Measurements from ENCODE around the gene E4F1.
"Not testable (repeated sequence)": the region's sequence is repeated elsewhere in the genome, so short reads cannot be mapped to it uniquely, and the experiment has no call there.

Gene E4F1

DNA sequence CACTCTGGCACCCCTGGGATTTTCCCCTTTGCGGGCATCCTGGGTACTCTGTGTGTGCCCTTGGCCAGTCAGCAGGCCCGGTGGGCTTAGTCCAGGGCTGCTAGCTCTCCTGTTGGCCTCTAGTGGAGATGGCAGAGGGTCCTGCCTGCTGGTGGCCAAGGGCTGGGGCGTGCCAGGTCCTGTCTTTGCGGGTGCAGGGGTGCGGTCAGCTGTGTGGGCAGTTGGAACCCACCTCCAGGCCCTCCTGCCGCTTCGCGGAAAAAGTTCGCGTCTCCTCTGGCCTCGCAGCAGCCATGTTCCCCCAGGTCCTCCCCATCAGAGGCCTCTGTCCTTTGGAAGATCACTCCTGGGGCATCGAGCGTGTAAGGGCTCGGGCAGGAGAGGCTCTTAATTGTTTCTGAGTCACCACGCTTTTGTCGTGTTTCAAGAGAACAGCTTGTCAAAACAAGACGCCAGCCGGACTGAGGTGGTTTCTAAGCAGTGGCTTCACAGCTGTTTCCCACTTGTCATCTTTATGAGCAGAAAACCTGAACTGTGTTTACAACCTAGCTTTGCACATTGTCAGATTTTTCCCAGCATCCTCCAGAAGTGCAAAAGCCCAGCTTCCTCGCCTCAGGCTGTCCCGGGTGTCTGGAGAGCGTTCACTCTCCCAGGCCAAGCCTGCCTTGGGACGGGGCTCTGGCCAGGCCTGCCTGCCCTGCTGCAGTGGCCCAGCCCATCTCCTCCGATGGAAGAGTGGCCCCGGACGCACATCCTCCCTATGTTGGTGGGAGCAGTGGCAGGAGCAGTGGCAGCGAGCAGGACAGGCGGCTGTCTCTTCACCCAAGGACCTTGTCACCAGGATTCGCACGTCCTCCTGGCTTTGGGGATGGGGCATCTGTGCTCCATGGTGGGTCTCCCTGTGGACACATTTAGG is 7.9 kb downstream of the E4F1 start:
- no peak for DNase-seq

DNA sequence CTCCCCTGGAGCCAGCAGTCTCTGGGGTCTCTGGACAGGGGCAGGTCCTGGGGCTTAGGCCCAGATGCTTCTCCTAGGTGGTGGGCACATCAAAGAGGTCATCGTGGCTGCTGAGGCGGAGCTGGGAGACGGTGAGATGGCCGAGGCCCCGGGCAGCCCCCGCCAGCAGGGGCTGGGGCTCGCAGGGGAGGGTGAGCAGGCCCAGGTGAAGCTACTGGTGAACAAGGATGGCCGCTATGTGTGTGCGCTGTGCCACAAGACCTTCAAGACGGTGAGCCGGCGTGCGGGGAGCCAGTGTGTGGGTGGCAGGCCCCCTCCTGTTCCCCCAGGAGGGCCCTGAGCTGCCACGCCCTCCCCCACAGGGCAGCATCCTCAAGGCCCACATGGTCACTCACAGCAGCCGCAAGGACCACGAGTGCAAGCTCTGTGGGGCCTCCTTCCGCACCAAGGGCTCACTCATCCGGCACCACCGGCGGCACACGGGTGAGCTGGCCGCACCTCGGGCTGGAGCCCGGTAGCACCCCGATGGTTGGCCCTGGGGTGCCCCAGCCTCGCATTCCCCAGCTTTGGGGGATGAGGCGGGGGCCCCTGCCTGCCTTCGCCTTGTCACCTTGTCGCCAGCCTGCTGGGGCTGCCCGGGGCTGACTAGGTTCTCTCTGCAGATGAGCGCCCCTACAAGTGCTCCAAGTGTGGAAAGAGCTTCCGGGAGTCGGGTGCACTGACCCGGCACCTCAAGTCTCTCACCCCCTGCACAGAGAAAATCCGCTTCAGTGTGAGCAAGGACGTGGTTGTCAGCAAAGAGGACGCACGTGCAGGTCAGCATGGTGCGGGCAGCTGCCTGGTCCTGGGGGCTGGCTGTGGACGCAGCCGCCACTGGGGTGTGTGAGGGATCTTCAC is 9.0 kb downstream of the E4F1 start:
- no peak for DNase-seq

DNA sequence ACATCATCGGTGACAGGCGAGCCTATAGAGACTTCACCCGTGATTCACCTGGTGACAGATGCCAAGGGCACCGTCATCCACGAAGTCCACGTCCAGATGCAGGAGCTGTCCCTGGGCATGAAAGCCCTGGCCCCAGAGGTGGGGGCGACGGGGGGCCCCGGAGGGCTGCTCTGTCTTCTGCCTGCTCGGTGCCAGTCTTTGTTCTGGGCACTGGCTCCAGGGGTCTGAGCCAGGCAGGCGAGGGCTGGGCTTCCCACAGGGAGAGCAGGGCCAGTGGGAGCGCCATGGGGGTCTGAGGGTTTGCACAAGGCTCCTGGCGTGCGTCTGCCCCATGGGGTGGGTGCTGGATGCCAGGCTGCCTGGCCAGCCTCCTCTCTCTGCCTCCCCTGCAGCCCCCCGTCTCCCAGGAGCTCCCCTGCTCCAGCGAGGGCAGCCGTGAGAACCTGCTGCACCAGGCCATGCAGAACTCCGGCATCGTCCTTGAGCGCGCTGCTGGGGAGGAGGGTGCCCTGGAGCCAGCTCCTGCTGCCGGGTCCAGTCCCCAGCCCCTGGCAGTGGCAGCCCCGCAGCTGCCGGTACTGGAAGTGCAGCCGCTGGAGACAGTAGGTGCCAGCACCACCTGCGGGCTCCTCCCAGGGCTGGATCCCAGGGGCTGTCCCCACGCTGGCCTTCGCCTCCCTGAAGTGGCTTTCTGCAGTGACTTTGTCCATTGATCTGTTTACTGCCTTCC is 9.8 kb downstream of the E4F1 start:
- DNase-seq, result no peak

DNA sequence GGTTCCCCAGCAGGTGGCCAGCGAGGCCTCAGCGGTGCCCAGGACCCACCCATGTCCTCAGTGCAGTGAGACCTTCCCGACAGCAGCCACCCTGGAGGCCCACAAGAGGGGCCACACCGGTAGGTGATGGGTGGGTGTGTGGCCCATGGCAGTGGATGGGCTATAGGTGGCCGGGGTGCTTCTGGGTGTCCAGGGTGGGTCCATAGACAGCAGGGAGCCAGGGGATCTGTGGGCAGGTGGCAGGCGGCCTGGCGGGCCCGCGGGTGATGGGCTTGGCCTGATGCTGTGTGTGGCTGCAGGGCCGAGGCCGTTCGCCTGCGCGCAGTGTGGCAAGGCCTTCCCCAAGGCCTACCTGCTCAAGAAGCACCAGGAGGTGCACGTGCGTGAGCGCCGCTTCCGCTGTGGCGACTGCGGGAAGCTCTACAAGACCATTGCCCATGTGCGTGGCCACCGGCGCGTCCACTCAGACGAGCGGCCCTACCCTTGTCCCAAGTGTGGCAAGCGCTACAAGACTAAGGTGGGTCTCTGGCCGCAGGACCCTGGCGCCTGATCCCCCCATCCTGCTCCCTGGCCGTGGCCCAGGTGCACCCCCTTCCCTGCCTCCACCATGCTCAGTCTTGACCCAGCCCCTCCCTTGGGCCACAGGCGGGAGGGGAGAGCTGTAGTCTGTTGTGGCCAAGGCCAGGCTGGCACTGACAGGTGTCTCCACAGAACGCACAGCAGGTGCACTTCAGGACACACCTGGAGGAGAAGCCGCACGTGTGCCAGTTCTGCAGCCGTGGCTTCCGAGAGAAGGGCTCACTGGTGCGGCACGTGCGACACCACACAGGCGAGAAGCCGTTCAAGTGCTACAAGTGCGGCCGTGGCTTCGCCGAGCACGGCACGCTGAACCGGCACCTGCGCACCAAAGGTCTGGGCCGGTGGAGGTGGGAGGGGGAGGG is 10.8 kb downstream of the E4F1 start:
- no peak for DNase-seq

DNA sequence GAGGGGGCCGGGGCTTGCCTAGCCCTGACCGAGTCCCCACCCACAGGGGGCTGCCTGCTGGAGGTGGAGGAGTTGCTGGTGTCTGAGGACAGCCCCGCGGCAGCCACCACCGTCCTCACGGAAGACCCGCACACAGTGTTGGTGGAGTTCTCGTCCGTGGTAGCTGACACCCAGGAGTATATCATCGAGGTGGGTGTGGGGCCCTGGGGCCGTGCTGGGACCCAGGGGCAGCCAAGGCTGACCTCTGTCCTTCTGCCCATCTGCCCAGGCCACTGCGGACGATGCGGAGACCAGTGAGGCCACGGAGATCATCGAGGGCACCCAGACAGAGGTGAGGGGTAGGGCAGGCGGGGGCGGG is 11.4 kb downstream of the E4F1 start:
- DNase-seq, result no peak

DNA sequence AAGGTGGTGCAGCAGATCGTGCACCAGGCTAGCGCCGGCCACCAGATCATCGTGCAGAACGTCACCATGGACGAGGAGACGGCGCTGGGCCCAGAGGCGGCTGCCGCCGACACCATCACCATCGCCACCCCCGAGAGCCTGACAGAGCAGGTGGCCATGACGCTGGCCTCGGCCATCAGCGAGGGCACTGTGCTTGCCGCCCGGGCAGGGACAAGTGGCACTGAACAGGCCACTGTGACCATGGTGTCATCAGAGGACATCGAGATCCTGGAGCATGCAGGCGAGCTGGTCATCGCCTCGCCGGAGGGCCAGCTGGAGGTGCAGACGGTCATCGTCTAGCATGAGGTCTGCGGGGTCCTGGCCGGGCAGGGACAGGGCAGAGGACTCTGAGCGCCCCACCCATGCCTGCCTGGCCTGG is 11.9 kb downstream of the E4F1 start:
- no peak for DNase-seq

DNA sequence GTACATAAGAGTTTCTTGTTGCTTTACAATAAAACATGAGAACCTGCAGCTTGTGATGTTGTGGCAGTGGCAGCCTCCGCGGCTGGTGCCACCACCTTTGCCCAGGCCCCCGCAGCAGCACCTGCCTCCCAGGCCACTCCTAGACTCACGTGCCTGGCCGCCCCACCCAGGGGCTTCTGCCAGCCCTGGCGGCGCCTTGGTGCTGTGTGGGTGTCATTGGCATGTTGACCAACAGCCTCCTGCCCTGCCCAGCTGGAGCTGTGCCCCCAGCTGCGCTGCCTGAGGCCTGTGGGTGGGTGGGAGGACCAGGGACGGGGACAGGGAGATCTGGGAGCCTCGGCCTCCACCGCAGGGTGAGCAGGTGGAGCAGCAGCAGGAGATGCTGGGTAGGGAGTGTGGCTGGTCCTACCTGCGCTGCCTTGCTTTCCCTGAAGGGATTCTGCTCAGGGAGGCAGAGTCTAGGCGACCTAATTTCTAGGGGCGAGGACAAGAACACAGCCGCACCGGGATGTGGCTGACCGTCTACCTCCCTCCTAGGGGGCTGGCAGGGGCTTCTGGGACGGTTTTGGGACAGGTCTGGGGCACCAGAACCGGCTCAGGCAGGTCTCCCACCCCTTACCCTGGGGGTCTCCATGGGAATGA is 12.4 kb downstream of the E4F1 start:
- DNase-seq, result no peak

DNA sequence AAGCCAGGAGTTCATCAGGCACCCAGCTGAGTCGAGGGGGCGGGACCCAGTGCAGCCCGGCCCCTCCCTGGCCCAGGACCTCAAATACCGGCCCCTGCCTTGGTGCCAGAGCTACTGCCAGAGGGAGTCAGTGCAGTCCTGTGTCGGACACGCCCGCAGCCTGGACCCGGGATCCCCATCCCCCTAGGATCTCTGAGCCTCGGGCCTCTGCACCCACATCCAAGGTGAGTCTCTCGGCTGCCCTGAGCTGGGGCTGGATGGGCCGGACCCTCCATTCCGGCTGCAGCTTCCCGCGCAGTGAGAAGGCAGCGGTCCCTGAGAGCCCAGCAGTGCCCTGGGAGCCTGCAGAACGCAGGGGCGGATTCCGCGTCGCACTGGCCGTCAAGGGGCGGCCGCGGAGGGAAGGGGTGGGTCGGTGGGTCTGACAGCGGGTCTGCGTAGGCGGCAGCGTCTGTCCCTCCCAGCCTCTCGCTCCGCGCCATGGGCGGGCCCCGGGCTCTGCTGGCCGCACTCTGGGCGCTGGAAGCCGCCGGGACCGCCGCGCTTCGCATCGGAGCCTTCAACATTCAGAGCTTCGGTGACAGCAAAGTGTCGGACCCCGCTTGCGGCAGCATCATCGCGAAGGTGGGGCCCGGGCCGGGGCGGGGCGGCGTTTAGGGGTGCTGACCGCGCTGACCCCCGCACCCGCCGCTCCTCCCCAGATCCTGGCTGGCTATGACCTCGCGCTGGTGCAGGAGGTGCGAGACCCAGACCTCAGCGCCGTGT is 13.1 kb downstream of the E4F1 start, which contains the start of gene DNASE1L2:
TSS of gene DNASE1L2 (plus strand) at position 108 of the 765 bp plus-strand sequence. CDS start at position 481, 373 bp downstream.
- no peak for DNase-seq

DNA sequence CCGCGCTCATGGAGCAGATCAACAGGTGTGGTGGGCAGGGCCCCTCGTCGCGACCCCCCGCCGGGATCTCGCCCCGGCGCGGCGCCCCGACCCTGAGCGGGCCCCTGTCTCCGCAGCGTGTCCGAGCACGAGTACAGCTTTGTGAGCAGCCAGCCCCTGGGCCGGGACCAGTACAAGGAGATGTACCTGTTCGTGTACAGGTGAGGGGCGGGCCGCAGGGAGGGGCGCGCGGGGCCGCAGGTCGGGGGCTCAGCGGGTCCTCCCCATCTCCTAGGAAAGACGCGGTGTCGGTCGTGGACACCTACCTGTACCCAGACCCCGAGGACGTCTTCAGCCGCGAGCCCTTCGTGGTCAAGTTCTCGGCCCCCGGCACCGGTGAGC is 13.7 kb downstream of the E4F1 start:
- no peak for DNase-seq

DNA sequence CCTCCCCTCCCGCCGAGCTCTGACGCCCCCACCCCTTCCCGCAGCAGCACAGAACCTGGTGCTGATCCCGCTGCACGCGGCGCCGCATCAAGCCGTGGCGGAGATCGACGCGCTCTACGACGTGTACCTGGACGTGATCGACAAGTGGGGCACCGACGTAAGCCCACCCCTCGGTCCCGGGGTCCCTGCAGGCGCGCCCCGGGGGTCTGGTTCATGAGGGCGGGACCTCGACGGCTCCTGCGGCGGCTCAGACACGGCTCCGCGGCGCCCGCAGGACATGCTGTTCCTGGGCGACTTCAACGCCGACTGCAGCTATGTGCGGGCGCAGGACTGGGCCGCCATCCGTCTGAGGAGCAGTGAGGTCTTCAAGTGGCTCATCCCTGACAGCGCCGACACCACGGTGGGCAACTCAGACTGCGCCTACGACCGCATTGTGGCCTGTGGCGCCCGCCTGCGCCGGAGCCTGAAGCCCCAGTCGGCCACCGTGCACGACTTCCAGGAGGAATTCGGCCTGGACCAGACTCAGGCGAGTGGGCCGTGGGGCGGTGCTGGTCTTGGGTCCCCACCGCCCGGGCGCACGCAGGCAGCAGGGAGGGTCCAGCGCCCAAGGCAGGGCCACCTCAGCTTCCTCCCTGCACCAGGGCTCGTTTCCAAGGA is 14.2 kb downstream of the E4F1 start:
- DNase-seq, result no peak

DNA sequence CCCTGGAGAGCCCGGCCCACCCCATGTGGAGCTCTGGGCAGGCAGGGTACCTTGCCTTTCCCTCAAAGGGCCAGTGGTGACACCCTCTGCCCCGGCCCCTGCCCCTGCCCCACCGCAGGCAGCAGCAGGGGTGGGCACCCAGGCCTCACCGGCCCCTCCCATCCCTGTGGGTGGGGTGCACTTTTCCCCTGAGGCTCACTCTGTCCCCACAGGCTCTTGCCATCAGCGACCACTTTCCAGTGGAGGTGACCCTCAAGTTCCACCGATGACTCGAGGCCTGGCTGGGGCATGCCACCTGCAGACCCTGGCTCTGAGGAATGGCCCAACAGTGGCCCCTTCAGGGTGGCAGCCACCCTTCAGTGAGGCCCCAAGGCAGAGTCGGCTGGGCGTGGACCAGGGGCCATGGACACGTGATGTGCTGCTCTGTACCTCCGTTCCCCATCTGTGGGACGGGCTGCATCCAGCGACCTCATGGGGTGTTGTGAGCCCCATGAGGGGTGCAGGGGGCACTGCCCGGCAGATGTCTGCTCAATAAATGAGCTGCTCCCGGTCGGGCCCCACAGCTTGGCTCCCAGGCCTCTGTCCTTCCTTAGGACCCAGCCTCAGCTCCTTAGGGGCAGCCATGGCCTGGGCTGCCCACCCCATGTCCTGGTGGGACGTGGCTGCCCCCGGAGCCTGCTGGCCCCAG is 14.9 kb downstream of the E4F1 start:
- no peak for DNase-seq

DNA sequence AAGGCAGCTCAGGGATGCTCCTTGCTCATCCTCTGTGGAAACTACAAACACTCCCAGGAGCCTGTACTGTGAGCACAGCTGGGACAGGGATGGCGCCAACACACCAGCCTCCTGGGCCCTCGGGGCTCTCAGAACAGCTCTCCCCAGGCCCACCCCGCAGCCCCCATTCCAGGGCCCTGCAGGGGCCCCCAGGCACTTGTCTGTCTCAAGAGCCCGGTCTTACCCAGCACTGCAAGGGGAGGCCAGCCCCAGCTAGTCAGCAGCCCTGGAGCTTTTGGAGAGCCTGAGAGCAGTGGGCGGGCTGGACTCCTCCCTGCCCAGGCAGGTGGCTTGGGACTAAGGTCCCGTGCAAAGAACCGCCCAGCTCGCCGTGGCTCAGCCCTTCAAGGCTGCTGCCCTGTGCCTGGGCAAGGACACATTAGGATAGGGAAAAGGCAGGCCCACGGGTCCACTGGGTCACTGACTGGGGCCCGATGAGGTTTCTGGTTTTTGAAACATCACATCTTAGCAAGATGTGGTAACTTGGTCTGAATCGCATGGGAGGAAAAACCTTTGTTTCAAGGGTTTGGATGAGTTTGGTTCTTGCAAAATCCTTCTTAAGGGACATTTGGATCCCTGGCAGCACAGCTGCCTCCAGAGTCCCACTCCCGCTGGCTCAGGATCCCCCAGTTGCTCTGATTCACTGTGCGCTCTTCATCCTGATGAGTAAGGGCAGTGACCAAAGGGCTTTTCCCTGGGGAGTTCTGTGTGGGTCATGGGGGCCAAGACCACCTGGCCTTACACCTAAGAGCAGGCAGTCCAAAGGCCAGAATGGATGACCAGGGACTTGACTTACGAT is 15.7 kb downstream of the E4F1 start:
- no peak for DNase-seq

DNA sequence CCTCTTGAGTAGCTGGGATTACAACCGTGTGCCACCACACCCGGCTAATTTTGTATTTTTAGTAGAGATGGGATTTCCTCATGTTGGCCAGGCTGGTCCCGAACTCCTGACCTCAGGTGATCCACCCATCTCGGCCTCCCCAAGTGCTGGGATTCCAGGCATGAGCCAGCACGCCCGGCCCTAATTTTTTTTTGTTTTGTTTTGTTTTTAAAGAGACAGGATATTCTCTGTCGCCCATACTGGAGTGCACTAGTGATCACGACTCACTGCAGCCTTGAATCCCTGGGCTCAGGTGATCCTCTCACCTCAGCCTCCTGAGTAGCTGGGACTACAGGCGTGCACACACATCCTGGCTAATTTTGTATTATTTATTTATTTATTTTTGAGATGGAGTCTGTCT is 16.9 kb downstream of the E4F1 start:
- DNase-seq, result not testable (repeated sequence)

DNA sequence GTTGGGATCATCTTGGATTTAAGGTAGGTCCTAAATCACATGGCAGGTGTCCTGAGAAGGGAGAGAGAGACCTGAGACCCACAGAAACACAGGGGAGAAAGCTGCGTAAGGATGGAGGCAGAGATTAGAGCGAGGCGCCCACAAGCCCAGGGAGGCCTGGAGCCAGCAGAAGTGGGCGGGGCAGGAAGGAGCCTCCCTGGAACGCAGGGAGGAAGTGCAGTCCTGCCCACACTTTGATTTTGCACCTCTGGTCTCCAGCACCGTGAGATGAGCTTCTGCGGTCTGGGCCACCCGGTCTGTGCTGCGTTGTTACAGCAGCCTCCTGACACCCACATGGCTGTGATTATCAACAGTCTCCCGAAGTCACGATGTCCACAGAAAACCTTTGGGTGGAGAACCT is 19.2 kb downstream of the E4F1 start:
- no peak for DNase-seq

DNA sequence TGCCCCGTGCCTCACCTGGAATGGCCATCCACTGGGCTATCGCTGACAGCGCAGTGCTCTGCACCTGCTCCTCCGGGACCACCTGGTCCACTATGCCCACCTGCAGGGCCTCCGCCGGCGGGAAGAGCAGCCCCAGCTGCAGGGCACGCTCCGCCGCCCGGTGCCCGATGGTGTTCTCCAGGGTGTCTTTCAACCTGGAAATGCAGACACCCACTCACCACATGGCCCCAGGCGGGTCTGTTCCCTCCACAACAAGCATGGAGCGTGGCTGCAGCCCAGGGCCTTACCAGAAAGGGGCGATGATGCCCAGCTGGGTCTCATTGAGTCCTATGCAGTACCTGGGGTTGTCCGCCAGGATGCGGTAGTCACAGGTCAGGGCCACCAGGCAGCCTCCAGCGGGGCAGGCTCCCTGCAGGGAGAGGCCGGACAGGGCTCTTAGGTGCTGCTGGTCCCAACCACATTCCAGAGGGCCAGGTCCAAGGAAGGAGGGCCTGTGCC is 19.7 kb downstream of the E4F1 start:
- DNase-seq, result no peak

DNA sequence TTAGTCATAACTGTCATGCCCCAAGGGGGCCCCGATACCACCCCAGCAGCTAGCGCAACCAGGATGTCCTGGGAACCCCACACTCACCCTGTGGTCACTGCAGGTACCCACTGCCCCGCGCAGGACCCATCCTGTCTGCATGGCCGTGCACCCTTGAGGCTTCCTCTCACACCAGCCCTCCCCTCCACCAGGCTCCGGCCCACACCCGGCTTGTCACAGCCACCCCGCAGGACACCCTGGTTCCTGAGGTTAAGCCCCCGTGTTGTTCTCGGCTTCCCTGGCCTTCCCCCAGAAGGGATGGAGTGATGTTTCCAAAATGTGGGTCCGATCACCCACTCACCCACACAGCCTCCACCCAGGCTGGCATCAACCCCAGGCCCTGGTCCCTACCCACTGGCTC is 20.4 kb downstream of the E4F1 start:
- no peak for DNase-seq

DNA sequence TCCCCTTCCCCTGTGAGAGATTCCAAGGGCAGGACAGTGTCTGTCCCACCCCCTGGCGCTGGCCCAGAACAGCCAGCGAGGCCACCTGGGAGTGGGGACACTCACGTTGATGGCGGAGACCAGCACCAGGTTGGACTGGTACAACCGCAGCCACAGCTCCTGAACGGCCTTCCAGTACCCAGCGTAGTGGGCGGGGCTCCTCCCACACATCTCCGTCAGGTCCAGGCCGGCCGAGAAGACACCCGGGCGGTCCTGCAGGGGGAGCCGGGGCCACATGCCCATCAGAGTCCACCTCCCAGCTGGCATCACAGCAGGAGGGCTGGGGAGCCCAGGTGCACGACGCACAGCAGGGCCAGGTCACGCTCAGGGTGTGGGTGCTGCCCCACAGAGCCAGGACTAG is 20.9 kb downstream of the E4F1 start:
- DNase-seq, result no peak
